OCI-LY7 (cell line): ENCODE data around the gene MOCS3. TPM values are rescaled to one million over a fixed set of nuclear protein-coding genes. Genes with fewer than 3 reads are reported as not detected.
A peak's percentile ranks its signal among the peaks of the same experiment; 100 is the strongest.

Experiments used
- BruUV-seq: library from RNA; stranded (reverse); fragments of 400-500 nt; replicated peaks from 2 replicates; lab custom pipeline; 2021; lab: Mats Ljungman, UMichigan
- CTCF ChIA-PET: fragments of 300-600 bp; sonication (Branson Sonifier 250); formaldehyde crosslinking; loops from one replicate; lab custom pipeline; 2022; ENCODE audit warnings: antibody characterized with exemption; ENCODE audit not compliant: unreplicated experiment; lab: Charles Lee
- POLR2A ChIA-PET: fragments of 300-600 bp; sonication (Branson Sonifier 250); formaldehyde crosslinking; loops from one replicate; lab custom pipeline; 2022; ENCODE audit warnings: antibody characterized with exemption; lab: Charles Lee
- DNase-seq: peaks from one replicate; pipeline ENCODE4 v3.0.0-alpha.2; 2015; ENCODE audit warnings: low spot score
- H2AFZ ChIP-seq: fragments of 200-600 bp; sonication (generic), shearing (Covaris generic); 2 replicates; pipeline ENCODE4 v1.6.1; 2014; ENCODE audit warnings: mild to moderate bottlenecking, antibody characterized with exemption, low read length, moderate library complexity
- H3K27ac ChIP-seq: fragments of 200-600 bp; sonication (generic); 2 replicates; pipeline ENCODE4 v1.5.1; 2014; ENCODE audit warnings: mixed run types, low read depth, mild to moderate bottlenecking, moderate library complexity, low read length, inconsistent platforms; ENCODE audit not compliant: poor library complexity, severe bottlenecking
- H3K36me3 ChIP-seq: fragments of 200-600 bp; sonication (generic); 2 replicates; pipeline ENCODE4 v1.6.1; 2014; ENCODE audit warnings: mild to moderate bottlenecking, antibody characterized with exemption, low read length, moderate library complexity, mixed read lengths; ENCODE audit not compliant: insufficient read depth
- H3K4me1 ChIP-seq: fragments of 200-600 bp; sonication (generic); 2 replicates; pipeline ENCODE4 v1.5.1; 2014; ENCODE audit warnings: mild to moderate bottlenecking, low read length; ENCODE audit not compliant: insufficient read depth, poor library complexity, severe bottlenecking
- H3K4me2 ChIP-seq: fragments of 200-600 bp; sonication (generic); 2 replicates; pipeline ENCODE4 v1.6.1; 2014; ENCODE audit warnings: mild to moderate bottlenecking, low read length
- H3K4me3 ChIP-seq: fragments of 200-600 bp; sonication (generic); 2 replicates; pipeline ENCODE4 v1.5.1; 2014; ENCODE audit warnings: mild to moderate bottlenecking, low read depth, low read length; ENCODE audit not compliant: poor library complexity, severe bottlenecking
- H3K79me2 ChIP-seq: fragments of 200-600 bp; sonication (generic); 2 replicates; pipeline ENCODE4 v1.6.1; 2016; ENCODE audit warnings: low read depth, mild to moderate bottlenecking, low read length, moderate library complexity, mixed read lengths; ENCODE audit not compliant: insufficient read depth
- H3K9me2 ChIP-seq: fragments of 200-600 bp; sonication (generic); 2 replicates; pipeline ENCODE4 v1.6.1; 2016; ENCODE audit warnings: mild to moderate bottlenecking, low read length, mixed read lengths; ENCODE audit not compliant: insufficient read depth
- H3K9me3 ChIP-seq: fragments of 200-600 bp; sonication (generic); 2 replicates; pipeline ENCODE4 v1.6.1; 2014; ENCODE audit warnings: mild to moderate bottlenecking, mixed run types, low read length, mixed read lengths
- H4K20me1 ChIP-seq: fragments of 200-600 bp; sonication (generic); 2 replicates; pipeline ENCODE4 v1.6.1; 2014; ENCODE audit warnings: mild to moderate bottlenecking, antibody characterized with exemption, low read length, moderate library complexity, mixed read lengths; ENCODE audit not compliant: insufficient read depth
- EZH2phosphoT487 ChIP-seq: fragments of 200-600 bp; sonication (generic); IDR thresholded peaks from 2 replicates; pipeline ENCODE4 v1.6.1; 2018; ENCODE audit warnings: low read depth, borderline replicate concordance, mild to moderate bottlenecking, mixed run types, antibody characterized with exemption, low read length, moderate library complexity, mixed read lengths
- intact Hi-C: fragments of 100-400 bp; cut with micrococcal nuclease; formaldehyde crosslinking; loops from one replicate; pipeline ENCODE4 v1.10.0; 2022; ENCODE audit not compliant: unreplicated experiment
- total RNA-seq, 2 experiments: library from RNA; depleted of rRNA in 1 of 2; stranded (reverse); fragments of >200 nt in 1 of 2; shearing (Covaris generic) in 1 of 2; gene quantifications; 2 replicates each; pipeline ENCODE4 v1.2.3, GENCODE V29; 2014 to 2022
- TF ChIP-seq, protein P1 (sequence below): fragments of 200-600 bp; sonication (generic); conservative IDR thresholded peaks from 2 replicates; pipeline ENCODE4 v1.5.1; 2014; ENCODE audit warnings: mild to moderate bottlenecking, antibody characterized with exemption, low read length, moderate library complexity, mixed read lengths

MOCS3 gene
- total RNA-seq, 2 experiments from 2014 or later = 5.8 to 7.7 TPM

DNA sequence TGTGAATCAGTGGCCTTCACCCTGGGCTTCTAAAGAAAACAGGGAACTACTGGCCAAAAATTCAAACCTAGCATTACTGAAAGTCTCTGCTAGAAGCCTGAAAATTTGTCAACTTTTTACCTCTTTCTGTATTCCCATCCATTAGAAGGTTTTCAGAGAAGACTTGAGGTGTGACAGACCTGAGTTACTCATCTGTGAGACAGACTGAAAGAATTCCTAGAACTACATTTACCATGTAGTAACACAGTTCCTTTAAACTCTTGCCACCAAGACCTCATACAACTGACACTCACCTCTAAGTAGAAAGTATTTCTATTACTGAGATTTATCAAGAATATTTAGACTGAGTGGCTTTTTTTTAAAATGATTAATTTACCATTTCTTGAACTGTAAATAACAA, 4.8 kb upstream of the MOCS3 start:
- H3K36me3 ChIP-seq = peaks cover 78% of the 10 kb centered on the region
- CTCF ChIA-PET = no interaction called here
- peaks cover 40% of the 10 kb centered on the region for H4K20me1 ChIP-seq

DNA sequence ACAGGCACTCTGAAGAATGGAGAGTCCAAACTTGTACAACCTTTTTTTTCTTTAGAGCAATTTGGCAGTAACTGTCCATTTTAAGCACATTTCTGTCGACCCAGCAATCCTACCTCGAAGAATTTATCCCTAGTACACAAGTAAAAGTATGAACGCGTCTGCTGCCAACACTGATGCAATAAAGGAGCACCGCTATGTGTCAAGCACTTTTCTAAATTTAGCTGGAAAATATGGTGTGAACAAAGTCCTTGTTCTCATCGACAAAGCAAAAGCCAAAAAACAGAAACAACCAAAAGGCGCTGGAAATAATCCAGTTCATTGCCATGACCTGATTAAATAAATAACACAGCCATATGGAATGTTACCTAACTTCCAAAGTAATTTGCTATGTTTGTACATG, 1.3 kb upstream of the MOCS3 start:
- TF ChIP-seq EZH2phosphoT487 = no peak
- TF ChIP-seq, protein P1, sequence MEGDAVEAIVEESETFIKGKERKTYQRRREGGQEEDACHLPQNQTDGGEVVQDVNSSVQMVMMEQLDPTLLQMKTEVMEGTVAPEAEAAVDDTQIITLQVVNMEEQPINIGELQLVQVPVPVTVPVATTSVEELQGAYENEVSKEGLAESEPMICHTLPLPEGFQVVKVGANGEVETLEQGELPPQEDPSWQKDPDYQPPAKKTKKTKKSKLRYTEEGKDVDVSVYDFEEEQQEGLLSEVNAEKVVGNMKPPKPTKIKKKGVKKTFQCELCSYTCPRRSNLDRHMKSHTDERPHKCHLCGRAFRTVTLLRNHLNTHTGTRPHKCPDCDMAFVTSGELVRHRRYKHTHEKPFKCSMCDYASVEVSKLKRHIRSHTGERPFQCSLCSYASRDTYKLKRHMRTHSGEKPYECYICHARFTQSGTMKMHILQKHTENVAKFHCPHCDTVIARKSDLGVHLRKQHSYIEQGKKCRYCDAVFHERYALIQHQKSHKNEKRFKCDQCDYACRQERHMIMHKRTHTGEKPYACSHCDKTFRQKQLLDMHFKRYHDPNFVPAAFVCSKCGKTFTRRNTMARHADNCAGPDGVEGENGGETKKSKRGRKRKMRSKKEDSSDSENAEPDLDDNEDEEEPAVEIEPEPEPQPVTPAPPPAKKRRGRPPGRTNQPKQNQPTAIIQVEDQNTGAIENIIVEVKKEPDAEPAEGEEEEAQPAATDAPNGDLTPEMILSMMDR = no peak
- ChIA-PET POLR2A (interaction anchor here (0.7 to 1.5 kb wide), 4 partner anchors 15 to 147 kb away, joined by 3 to 5 read pairs (median 4); partner anchors contain the start of gene ADNP), CTCF (interaction anchor here (1.7 kb wide), 1 partner anchor 28 kb away, joined by 5 read pairs; no protein-coding TSS in a partner anchor)
- peak overlapping the region; percentile 100 for H3K4me3 ChIP-seq
- peaks cover 44% of the 10 kb centered on the region for H3K4me1 ChIP-seq
- H3K36me3 ChIP-seq = peaks cover 63% of the 10 kb centered on the region
- peak overlapping the region; percentile 64 for H3K27ac ChIP-seq
- intact Hi-C loops = no loop called here
- BruUV-seq = no TSS peak
- no peaks in the 10 kb centered on the region for H3K9me3 ChIP-seq
- no peaks in the 10 kb centered on the region for H3K9me2 ChIP-seq
- peak overlapping the region; percentile 99 for H3K4me2 ChIP-seq
- peak; percentile 11 for DNase-seq
- no peak overlapping the region for H2AFZ ChIP-seq
- H4K20me1 ChIP-seq = peaks cover 45% of the 10 kb centered on the region
- peaks cover 83% of the 10 kb centered on the region for H3K79me2 ChIP-seq

More for the DNA sequence above, 4.8 kb upstream of the MOCS3 start:
- POLR2A ChIA-PET = no interaction called here
- Histone ChIP-seq H3K79me2 (peaks cover 78% of the 10 kb centered on the region), H3K4me1 (peaks cover 21% of the 10 kb centered on the region), H3K27ac (no peak overlapping the region), H3K9me3 (no peaks in the 10 kb centered on the region), H2AFZ (no peak overlapping the region), H3K4me3 (no peak overlapping the region), H3K4me2 (no peak overlapping the region), H3K9me2 (no peaks in the 10 kb centered on the region)
- DNase-seq = no peak
- BruUV-seq = no TSS peak
- TF ChIP-seq EZH2phosphoT487 = no peak
- TF ChIP-seq, protein P1 = no peak
- intact Hi-C loops = no loop called here
